Right atrium auricular region (tissue), 2 donors: Measurements from ENCODE around the gene TSPAN12. TPM values are rescaled to one million over a fixed set of nuclear protein-coding genes. Genes with fewer than 3 reads are reported as not detected.
A peak's percentile ranks its signal among the peaks of the same experiment; 100 is the strongest.
"Not testable (repeated sequence)": the region's sequence is repeated elsewhere in the genome, so short reads cannot be mapped to it uniquely, and the experiment has no call there.

ENCODE experiments used
- DNase-seq: peaks from one replicate; pipeline ENCODE4 v3.0.0-alpha.2; 2019; ENCODE audit warnings: low spot score
- H3K27ac ChIP-seq, 2 donors: fragments of 200-600 bp; sonication (generic); 1 replicate in 1 of 2; 2 replicates in 1 of 2; pipeline ENCODE4 v1.5.1; 2016 to 2019
- H3K27me3 ChIP-seq, 2 donors: fragments of 200-600 bp; sonication (generic); one replicate each; pipeline versions ENCODE4 v1.5.1 to v1.6.0; 2017 to 2019
- H3K36me3 ChIP-seq: fragments of 200-600 bp; sonication (generic); one replicate; pipeline ENCODE4 v1.5.1; 2016
- H3K4me1 ChIP-seq, 2 donors: fragments of 200-600 bp; sonication (generic); one replicate each; pipeline versions ENCODE4 v1.5.1 to v1.6.0; 2017 to 2019
- H3K4me3 ChIP-seq, 2 donors: fragments of 200-600 bp; sonication (generic); 1 replicate in 1 of 2; 2 replicates in 1 of 2; pipeline ENCODE4 v1.5.1; 2017 to 2019; ENCODE audit warnings: mild to moderate bottlenecking in 1 of 2, moderate library complexity in 1 of 2
- H3K9me3 ChIP-seq, 2 donors: fragments of 200-600 bp; sonication (generic); one replicate each; pipeline ENCODE4 v1.5.1; 2019
- total RNA-seq, 2 donors: library from RNA; depleted of rRNA; stranded (reverse); fragments of >200 nt; gene quantifications; one replicate each; pipeline ENCODE4 v1.1.0, GENCODE V29; 2016
- TF ChIP-seq, protein P1 (sequence below), 2 donors: fragments of 200-600 bp; sonication (generic); IDR thresholded peaks; one replicate each; pipeline ENCODE4 v1.5.1; 2019; ENCODE audit warnings: antibody characterized with exemption in 2 of 2

TSPAN12 gene, protein sequence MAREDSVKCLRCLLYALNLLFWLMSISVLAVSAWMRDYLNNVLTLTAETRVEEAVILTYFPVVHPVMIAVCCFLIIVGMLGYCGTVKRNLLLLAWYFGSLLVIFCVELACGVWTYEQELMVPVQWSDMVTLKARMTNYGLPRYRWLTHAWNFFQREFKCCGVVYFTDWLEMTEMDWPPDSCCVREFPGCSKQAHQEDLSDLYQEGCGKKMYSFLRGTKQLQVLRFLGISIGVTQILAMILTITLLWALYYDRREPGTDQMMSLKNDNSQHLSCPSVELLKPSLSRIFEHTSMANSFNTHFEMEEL
- total RNA-seq, result 10 to 100 TPM; 29.5 to 55.8 TPM

DNA sequence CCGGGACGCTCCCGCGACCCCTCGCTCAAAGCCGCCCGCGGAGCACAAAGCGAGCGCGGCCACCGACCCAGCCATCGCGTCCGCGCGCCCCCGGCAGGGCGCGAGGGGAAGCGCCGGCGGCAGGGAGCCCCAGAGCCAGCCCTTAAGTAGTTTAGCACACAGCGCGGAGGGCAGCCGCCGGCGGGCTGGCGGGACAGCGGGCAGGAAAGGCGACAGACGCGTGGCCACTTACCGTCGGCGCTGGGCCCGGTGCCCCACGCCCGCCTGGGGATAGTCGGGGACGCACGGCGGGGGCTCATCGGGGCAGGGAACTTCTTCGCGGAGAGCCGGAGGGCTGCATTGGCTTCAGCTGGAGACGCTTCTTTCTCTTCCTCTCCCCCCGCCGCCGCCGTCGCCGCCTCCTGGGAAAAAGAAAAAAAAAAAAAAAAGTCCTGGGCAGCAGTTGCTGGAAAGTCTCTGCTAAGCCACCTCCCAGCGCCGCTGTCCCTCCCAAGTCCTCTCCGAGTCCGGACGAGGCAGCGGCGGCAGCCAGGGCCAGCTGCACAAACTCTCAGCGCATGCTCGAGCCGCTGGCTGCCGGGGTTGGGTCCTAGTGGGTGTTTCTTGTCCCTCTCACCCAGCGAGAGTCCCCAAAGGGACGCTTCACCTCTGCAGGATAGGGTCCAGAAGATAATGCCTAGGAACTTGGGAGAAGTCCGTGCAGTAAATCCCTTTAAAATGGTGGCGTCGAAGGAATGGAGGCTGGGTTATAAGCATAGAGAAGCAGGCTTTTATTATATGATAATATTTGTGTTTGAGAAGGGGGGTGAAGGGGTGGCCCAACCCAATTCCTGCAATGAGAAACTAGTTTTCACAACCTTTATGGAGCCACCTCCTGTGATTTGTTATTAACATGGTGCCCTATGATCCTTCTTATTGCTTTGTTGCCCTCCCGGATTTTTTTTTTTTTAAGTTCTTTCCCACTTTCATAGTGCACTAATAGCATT lies at the start of gene TSPAN12:
TSPAN12 (minus strand) TSS at position 557 of the 986 bp plus-strand sequence. CDS start 1,381 bp downstream, outside the sequence.
- H3K27me3 ChIP-seq, result no peaks in the 10 kb centered on the region
- H3K4me1 ChIP-seq, result peaks cover 0 to 16% of the 10 kb centered on the region in 2 donors
- peak within 1 kb of the TSS; percentile 71 to 76 for H3K4me3 ChIP-seq
- DNase-seq, result peak; percentile 85
- H3K36me3 ChIP-seq, result no peaks in the 10 kb centered on the region
- H3K9me3 ChIP-seq, result no peaks in the 10 kb centered on the region
- TF ChIP-seq, protein P1, sequence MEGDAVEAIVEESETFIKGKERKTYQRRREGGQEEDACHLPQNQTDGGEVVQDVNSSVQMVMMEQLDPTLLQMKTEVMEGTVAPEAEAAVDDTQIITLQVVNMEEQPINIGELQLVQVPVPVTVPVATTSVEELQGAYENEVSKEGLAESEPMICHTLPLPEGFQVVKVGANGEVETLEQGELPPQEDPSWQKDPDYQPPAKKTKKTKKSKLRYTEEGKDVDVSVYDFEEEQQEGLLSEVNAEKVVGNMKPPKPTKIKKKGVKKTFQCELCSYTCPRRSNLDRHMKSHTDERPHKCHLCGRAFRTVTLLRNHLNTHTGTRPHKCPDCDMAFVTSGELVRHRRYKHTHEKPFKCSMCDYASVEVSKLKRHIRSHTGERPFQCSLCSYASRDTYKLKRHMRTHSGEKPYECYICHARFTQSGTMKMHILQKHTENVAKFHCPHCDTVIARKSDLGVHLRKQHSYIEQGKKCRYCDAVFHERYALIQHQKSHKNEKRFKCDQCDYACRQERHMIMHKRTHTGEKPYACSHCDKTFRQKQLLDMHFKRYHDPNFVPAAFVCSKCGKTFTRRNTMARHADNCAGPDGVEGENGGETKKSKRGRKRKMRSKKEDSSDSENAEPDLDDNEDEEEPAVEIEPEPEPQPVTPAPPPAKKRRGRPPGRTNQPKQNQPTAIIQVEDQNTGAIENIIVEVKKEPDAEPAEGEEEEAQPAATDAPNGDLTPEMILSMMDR (IDR thresholded peaks at IDR 0.05), result peak; percentile 77 to 78
- peak within 1 kb of the TSS; percentile 91 to 94 for H3K27ac ChIP-seq

DNA sequence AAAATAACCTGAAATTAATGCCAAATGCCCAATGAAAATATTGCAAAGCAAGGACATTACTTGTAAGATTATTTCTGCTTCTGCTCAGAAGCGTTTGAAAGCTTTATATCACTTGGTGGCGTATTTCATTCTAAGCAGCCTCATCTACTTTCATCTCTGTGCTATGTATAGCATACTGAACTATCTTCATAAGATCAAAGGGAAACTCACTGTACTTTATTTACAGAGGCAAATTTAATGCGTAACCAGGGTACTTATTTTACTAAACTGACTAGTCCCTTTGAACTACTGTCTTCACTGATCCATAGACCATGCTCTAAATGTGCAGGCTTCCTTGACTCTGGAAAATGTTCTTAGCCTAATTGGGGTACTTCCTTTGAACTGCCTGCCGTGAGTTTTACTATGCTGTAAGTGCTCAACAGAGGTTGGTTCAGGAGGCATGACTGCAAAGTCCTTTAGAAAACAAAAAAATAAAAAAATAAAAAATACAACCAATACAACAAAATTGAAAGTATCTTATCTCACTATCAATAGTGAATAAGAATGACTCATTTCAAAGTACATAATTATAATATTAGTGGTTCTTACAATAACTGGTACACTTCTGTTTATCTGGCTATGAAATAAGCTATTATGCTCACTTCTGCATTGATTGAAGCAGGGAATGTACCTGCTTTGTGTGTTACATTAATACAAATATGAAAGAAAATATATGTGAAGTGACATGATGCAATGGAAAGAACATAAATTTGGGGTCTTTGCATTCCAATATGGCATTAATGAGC lies 41.0 kb upstream of the TSPAN12 start:
- H3K4me3 ChIP-seq, result no peak overlapping the region
- H3K9me3 ChIP-seq, result no peaks in the 10 kb centered on the region
- no peaks in the 10 kb centered on the region for H3K27me3 ChIP-seq
- TF ChIP-seq, protein P1 (IDR thresholded peaks at IDR 0.05), result no peak
- H3K36me3 ChIP-seq, result no peaks in the 10 kb centered on the region
- no peaks in the 10 kb centered on the region for H3K4me1 ChIP-seq
- no peak for DNase-seq
- H3K27ac ChIP-seq, result no peak overlapping the region

DNA sequence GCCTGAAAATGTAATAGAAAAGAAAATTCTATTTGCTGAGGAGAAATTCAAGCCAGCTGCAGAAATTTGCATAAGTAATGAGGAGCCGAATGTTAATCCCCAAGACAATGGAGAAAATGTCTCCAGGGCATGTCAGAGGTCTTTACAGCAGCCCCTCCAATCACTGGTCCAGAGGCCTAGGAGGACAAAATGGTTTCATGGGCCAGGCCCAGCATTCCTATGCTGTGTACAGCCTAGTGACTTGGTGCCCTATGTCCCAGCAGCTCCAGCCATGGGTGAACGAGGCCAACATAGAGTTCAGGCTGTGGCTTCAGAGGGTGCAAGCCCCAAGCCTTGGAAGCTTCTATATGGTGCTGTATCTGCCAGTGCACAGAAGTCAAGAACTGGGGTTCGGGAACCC lies 37.3 kb upstream of the TSPAN12 start:
- H3K9me3 ChIP-seq, result peaks cover 0 to 10% of the 10 kb centered on the region in 2 donors
- not testable (repeated sequence) for H3K27me3 ChIP-seq, H3K4me1 ChIP-seq, H3K27ac ChIP-seq, DNase-seq, H3K4me3 ChIP-seq, H3K36me3 ChIP-seq

DNA sequence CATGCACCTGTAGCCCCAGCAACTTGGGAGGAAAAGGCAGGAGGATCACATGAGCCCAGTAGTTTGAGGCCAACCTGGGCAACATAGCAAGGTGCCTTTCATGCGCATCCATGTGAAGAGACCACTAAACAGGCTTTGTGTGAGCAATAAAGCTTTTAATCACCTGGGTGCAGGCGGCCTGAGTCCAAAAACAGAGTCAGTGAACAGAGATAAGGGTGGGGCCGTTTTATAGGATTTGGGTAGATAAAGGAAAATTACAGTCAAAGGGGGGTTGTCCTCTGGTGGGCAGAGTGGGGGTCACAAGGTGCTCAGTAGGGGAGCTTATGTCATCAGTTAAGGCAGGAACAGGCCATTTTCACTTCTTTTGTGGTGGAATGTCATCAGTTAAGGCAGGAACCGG lies 27.7 kb upstream of the TSPAN12 start:
- H3K27ac ChIP-seq, H3K36me3 ChIP-seq, H3K27me3 ChIP-seq, H3K4me3 ChIP-seq, DNase-seq, H3K9me3 ChIP-seq, H3K4me1 ChIP-seq: not testable (repeated sequence)

DNA sequence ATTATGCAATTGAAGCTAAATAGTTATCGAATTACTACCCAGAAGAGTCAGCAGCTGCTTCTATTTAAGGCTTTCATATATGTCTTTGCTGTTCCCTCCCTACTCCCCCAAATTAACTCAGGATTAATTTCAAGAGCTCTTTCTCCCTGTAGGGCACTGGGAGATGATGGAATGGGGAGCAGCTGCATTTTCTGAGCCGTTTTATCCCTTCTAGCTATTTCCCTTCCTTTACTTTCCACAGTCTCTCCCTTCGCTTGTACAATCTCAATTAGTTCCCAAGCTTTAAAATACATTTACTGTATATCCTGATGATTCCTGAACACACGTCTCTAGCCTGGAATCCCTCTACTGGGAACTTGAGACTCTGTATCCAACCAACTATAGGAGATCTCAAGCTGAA lies 19.8 kb upstream of the TSPAN12 start:
- Histone ChIP-seq H3K9me3 (no peaks in the 10 kb centered on the region), H3K27me3 (no peaks in the 10 kb centered on the region), H3K27ac (no peak overlapping the region), H3K4me1 (no peaks in the 10 kb centered on the region), H3K4me3 (no peak overlapping the region), H3K36me3 (no peaks in the 10 kb centered on the region)
- no peak for DNase-seq
- TF ChIP-seq, protein P1 (IDR thresholded peaks at IDR 0.05), result no peak

DNA sequence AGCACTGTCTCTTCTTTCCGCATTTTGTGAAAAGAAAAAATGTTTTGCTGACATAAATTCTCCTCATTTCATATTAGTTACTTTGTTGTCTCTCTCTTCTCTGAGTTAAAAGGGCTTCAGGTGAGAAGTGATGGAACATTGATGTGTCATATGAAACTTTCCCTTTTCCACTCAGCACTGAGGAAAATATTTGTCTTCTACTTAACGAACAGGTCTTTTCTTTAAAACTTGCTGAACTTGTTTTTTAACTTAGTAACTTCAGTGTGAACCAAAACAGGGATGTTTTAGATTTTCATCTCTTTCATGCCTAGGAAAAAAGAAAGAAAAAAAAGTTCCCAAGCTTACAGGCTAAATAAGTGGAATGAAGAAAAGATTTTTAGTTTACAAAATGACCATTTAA lies 19.0 kb upstream of the TSPAN12 start:
- TF ChIP-seq, protein P1 (IDR thresholded peaks at IDR 0.05), result no peak
- Histone ChIP-seq H3K9me3 (no peaks in the 10 kb centered on the region), H3K36me3 (no peaks in the 10 kb centered on the region), H3K4me3 (no peak overlapping the region), H3K27me3 (no peaks in the 10 kb centered on the region), H3K4me1 (no peaks in the 10 kb centered on the region), H3K27ac (no peak overlapping the region)
- DNase-seq, result no peak
